Measurements from ENCODE around the gene RNF213. TPM values are rescaled to one million over a fixed set of nuclear protein-coding genes. Genes with fewer than 3 reads are reported as not detected.

The RNF213 gene
- total and polyA plus RNA-seq, 9 donors, result 21.5 to 89.1 (median 50.8) TPM

- Histone ChIP-seq H3K4me1 (ENCODE audit: insufficient read depth) (peaks cover 3% of the 10 kb centered on the region), H3K9me3 (no peaks in the 10 kb centered on the region), H3K27me3 (no peaks in the 10 kb centered on the region), H3K27ac (no peak overlapping the region), H3K36me3 (no peaks in the 10 kb centered on the region), H3K4me3 (no peak overlapping the region)
- 79 to 89% (median 84%) methylated on average over 10 of the region's 10 CpGs for WGBS, 3 donors
- TF ChIP-seq EP300 (IDR thresholded peaks at IDR 0.05) (no peak), CTCF (IDR thresholded peaks at IDR 0.05) (no peak)
- intact Hi-C loops (cut with DNase I), result no loop called here
- DNase-seq, result no peak
Measured at GRCh38 chr17:80270104-80270503, 9.5 kb downstream of the RNF213 start.

GRCh38 chr17:80270836-80271235, 10.2 kb downstream of the RNF213 start:
- no peak for DNase-seq
- intact Hi-C loops (cut with DNase I), result no loop called here
- peaks cover 3% of the 10 kb centered on the region for H3K4me1 ChIP-seq (ENCODE audit: insufficient read depth)
- H3K9me3 ChIP-seq, result no peaks in the 10 kb centered on the region
- no peaks in the 10 kb centered on the region for H3K27me3 ChIP-seq
- WGBS, 3 donors, result 78 to 83% (median 79%) methylated on average over 4 of the region's 4 CpGs
- no peak overlapping the region for H3K27ac ChIP-seq
- no peaks in the 10 kb centered on the region for H3K36me3 ChIP-seq
- no peak overlapping the region for H3K4me3 ChIP-seq
- TF ChIP-seq POLR2A (IDR thresholded peaks at IDR 0.05), result no peak
- TF ChIP-seq CTCF (IDR thresholded peaks at IDR 0.05), result no peak
- TF ChIP-seq EP300 (IDR thresholded peaks at IDR 0.05), result no peak

- DNase-seq, result no peak
- Histone ChIP-seq H3K27me3 (no peaks in the 10 kb centered on the region), H3K9me3 (no peaks in the 10 kb centered on the region), H3K4me1 (ENCODE audit: insufficient read depth) (peaks cover 3% of the 10 kb centered on the region), H3K36me3 (no peaks in the 10 kb centered on the region), H3K27ac (no peak overlapping the region), H3K4me3 (no peak overlapping the region)
- WGBS, 3 donors, result 87 to 89% (median 88%) methylated on average over 10 of the region's 10 CpGs
- intact Hi-C loops (cut with DNase I), result no loop called here
- no peak for TF ChIP-seq POLR2A (IDR thresholded peaks at IDR 0.05)
- TF ChIP-seq CTCF (IDR thresholded peaks at IDR 0.05), result no peak
- no peak for TF ChIP-seq EP300 (IDR thresholded peaks at IDR 0.05)
Measured at GRCh38 chr17:80272366-80272765, 11.7 kb downstream of the RNF213 start.

- intact Hi-C loops (cut with DNase I), result no loop called here
- Histone ChIP-seq H3K9me3 (no peaks in the 10 kb centered on the region), H3K4me1 (ENCODE audit: insufficient read depth) (peaks cover 3% of the 10 kb centered on the region), H3K27ac (no peak overlapping the region), H3K27me3 (no peaks in the 10 kb centered on the region), H3K36me3 (no peaks in the 10 kb centered on the region), H3K4me3 (no peak overlapping the region)
- TF ChIP-seq CTCF (IDR thresholded peaks at IDR 0.05) (no peak), POLR2A (IDR thresholded peaks at IDR 0.05) (no peak), EP300 (IDR thresholded peaks at IDR 0.05) (no peak)
- WGBS, 3 donors, result 85 to 90% (median 86%) methylated on average over 8 to 9 of the region's 9 CpGs
- DNase-seq, result no peak
Measured at GRCh38 chr17:80274331-80274730, 13.7 kb downstream of the RNF213 start.
